HCT116 (cell line): ENCODE data around the gene NAP1L1. TPM values are rescaled to one million over a fixed set of nuclear protein-coding genes. Genes with fewer than 3 reads are reported as not detected.

Experiments used
- ATAC-seq: fragments of 200-7000 bp; cut with Tn5 transposase; 2 replicates; pipeline ENCODE4 v1.9.1; 2020; ENCODE audit warnings: mild to moderate bottlenecking, moderate library complexity
- BruUV-seq: library from RNA; stranded (reverse); fragments of 400-500 nt; replicated peaks from 2 replicates; lab custom pipeline; 2021; lab: Mats Ljungman, UMichigan
- CTCF ChIA-PET: fragments of 300-600 bp; sonication (Branson Sonifier 250); formaldehyde crosslinking; loops from one replicate; lab custom pipeline; 2021; ENCODE audit warnings: antibody characterized with exemption; lab: Charles Lee
- POLR2A ChIA-PET: fragments of 300-600, 350-600 bp; sonication (Branson Sonifier 250); formaldehyde crosslinking; loops from one replicate; lab custom pipeline; 2021; ENCODE audit warnings: antibody characterized with exemption; lab: Charles Lee
- RAD21 ChIA-PET, 2 experiments: fragments of 300-600 bp; sonication (Branson Sonifier 250); formaldehyde crosslinking; loops; one replicate each; lab custom pipeline; 2023; ENCODE audit warnings: low total read pairs in 2 of 2; ENCODE audit not compliant: uncharacterized antibody in 2 of 2, unreplicated experiment in 2 of 2, low non-redundant PET in 1 of 2; lab: Charles Lee
- DNase-seq: peaks from one replicate; pipeline ENCODE4 v3.0.0-alpha.2; 2010; ENCODE audit warnings: low read depth, low spot score
- H2AFZ ChIP-seq: fragments of 200-600 bp; shearing (Covaris generic), sonication (generic); 2 replicates; pipeline ENCODE4 v1.6.1; 2017; ENCODE audit warnings: low read depth, mixed run types, mixed read lengths, antibody characterized with exemption, low read length; ENCODE audit not compliant: poor library complexity, severe bottlenecking
- H3K27ac ChIP-seq: 2 replicates; pipeline ENCODE4 v1.5.1; 2012; ENCODE audit warnings: low read depth, low read length
- H3K27me3 ChIP-seq: fragments of 200-600 bp; sonication (generic); 2 replicates; pipeline ENCODE4 v1.6.1; 2016; ENCODE audit warnings: mixed run types, low read length, mixed read lengths; ENCODE audit not compliant: insufficient read depth
- H3K36me3 ChIP-seq, 2 experiments: fragments of 200-500 bp in 1 of 2; fragments of 200-600 bp in 1 of 2; sonication (Bioruptor generic) in 1 of 2; sonication (generic) in 1 of 2; 2 replicates each; pipeline versions ENCODE4 v1.5.1 to v1.6.1; 2014 to 2016; ENCODE audit warnings: low read length in 2 of 2, inconsistent platforms in 1 of 2, mixed read lengths in 1 of 2, mixed run types in 1 of 2; ENCODE audit not compliant: insufficient read depth in 2 of 2, control insufficient read depth in 1 of 2
- H3K4me1 ChIP-seq, 2 experiments: fragments of 200-600 bp in 1 of 2; sonication (generic) in 1 of 2; 2 replicates each; pipeline versions ENCODE4 v1.5.1 to v1.6.1; 2012 to 2017; ENCODE audit warnings: low read length in 2 of 2, inconsistent platforms in 1 of 2, mild to moderate bottlenecking in 1 of 2, mixed read lengths in 1 of 2, mixed run types in 1 of 2, moderate library complexity in 1 of 2; ENCODE audit not compliant: insufficient read depth in 2 of 2, control insufficient read depth in 1 of 2
- H3K4me2 ChIP-seq: fragments of 200-600 bp; sonication (generic); 2 replicates; pipeline ENCODE4 v1.6.1; 2017; ENCODE audit warnings: mixed run types, low read length, mixed read lengths
- H3K4me3 ChIP-seq, 2 experiments: fragments of 200-600 bp in 1 of 2; sonication (generic) in 1 of 2; replicated peaks in 1 of 2; 2 replicates each; pipeline ENCODE4 v1.5.1; 2011 to 2016; ENCODE audit warnings: low read length in 2 of 2, control low read depth in 1 of 2, low read depth in 1 of 2, mild to moderate bottlenecking in 1 of 2, mixed read lengths in 1 of 2, mixed run types in 1 of 2
- H3K79me2 ChIP-seq: fragments of 200-600 bp; sonication (generic); 2 replicates; pipeline ENCODE4 v1.6.1; 2017; ENCODE audit warnings: mild to moderate bottlenecking, mixed run types, low read length, moderate library complexity, mixed read lengths; ENCODE audit not compliant: insufficient read depth
- H3K9ac ChIP-seq: fragments of 200-600 bp; sonication (generic); 2 replicates; pipeline ENCODE4 v1.6.1; 2016; ENCODE audit warnings: low read length, mixed read lengths
- H3K9me2 ChIP-seq: fragments of 200-600 bp; sonication (generic), shearing (Covaris generic); 2 replicates; pipeline ENCODE4 v1.6.1; 2017; ENCODE audit warnings: mixed run types, mild to moderate bottlenecking, moderate library complexity; ENCODE audit not compliant: insufficient read depth
- H3K9me3 ChIP-seq, 2 experiments: fragments of 200-500 bp in 1 of 2; fragments of 200-600 bp in 1 of 2; sonication (Bioruptor generic) in 1 of 2; sonication (generic) in 1 of 2; 2 replicates each; pipeline ENCODE4 v1.6.1; 2014 to 2017; ENCODE audit warnings: low read length in 2 of 2, mixed read lengths in 2 of 2, inconsistent platforms in 1 of 2, low read depth in 1 of 2, mild to moderate bottlenecking in 1 of 2, mixed run types in 1 of 2, moderate library complexity in 1 of 2; ENCODE audit not compliant: control insufficient read depth in 1 of 2, insufficient read depth in 1 of 2
- H4K20me1 ChIP-seq: fragments of 200-600 bp; sonication (generic), shearing (Covaris generic); 2 replicates; pipeline ENCODE4 v1.6.1; 2017; ENCODE audit warnings: mixed run types, mild to moderate bottlenecking, moderate library complexity; ENCODE audit not compliant: insufficient read depth
- JUND ChIP-seq: IDR thresholded peaks from 2 replicates; pipeline ENCODE4 v1.6.1; 2012
- POLR2A ChIP-seq: IDR thresholded peaks from 2 replicates; pipeline ENCODE4 v1.7.0; 2011; ENCODE audit warnings: borderline replicate concordance; ENCODE audit not compliant: insufficient read depth, insufficient read length; ENCODE audit errors: extremely low read depth
- POLR2AphosphoS5 ChIP-seq: IDR thresholded peaks from 2 replicates; pipeline ENCODE4 v1.6.1; 2011; ENCODE audit warnings: mild to moderate bottlenecking, low read depth, low read length, moderate library complexity
- YY1 ChIP-seq: IDR thresholded peaks from 2 replicates; pipeline ENCODE4 v1.6.1; 2011; ENCODE audit warnings: low read length, low read depth, moderate library complexity, mild to moderate bottlenecking; ENCODE audit not compliant: insufficient replicate concordance; ENCODE audit errors: extremely low read depth
- ZBTB33 ChIP-seq: IDR thresholded peaks from 2 replicates; pipeline ENCODE4 v1.6.1; 2011; ENCODE audit warnings: mild to moderate bottlenecking, low read length, moderate library complexity; ENCODE audit not compliant: insufficient replicate concordance; ENCODE audit errors: extremely low read depth
- intact Hi-C: fragments of 100-400 bp; cut with micrococcal nuclease; formaldehyde crosslinking; loops from 2 replicates; pipeline ENCODE4 v1.10.0; 2022
- total RNA-seq: library from RNA; stranded (reverse); gene quantifications from one replicate; pipeline ENCODE4 v1.2.1, GENCODE V29; 2021; ENCODE audit not compliant: unreplicated experiment

The NAP1L1 gene
- total RNA-seq, 1 experiment from 2014 or later, result 531 TPM

- BruUV-seq, result no TSS peak
- RAD21 ChIA-PET, result no interaction called here
- H3K9me2 ChIP-seq, result no peaks in the 10 kb centered on the region
- no peak overlapping the region for H2AFZ ChIP-seq
- POLR2A ChIA-PET, result interaction anchor here (0.7 to 3.1 kb wide), 23 partner anchors 11 to 404 kb away, joined by 3 to 17 read pairs (median 4); no protein-coding TSS in a partner anchor
- H3K4me2 ChIP-seq, result peak overlapping the region; percentile 94
- CTCF ChIA-PET, result no interaction called here
- peak overlapping the region; percentile 88 for H3K27ac ChIP-seq
- peaks cover 58% of the 10 kb centered on the region for H3K79me2 ChIP-seq
- ATAC-seq (peak; percentile 0), DNase-seq (no peak)
- peaks cover 4 to 20% of the 10 kb centered on the region in 2 experiments; a peak in 3 of 4 replicates for H3K36me3 ChIP-seq
- TF ChIP-seq YY1 (no peak), POLR2AphosphoS5 (peak; percentile 33; the same call in 1 of the 2 replicates), JUND (peak; percentile 1; the same call in 1 of the 2 replicates), ZBTB33 (no peak), POLR2A (peak; percentile 47)
- H3K27me3 ChIP-seq, result no peaks in the 10 kb centered on the region
- H3K4me1 ChIP-seq, result peaks cover 23 to 53% of the 10 kb centered on the region in 2 experiments
- peak overlapping the region; percentile 92 for H3K9ac ChIP-seq
- H3K9me3 ChIP-seq, result no peaks in the 10 kb centered on the region
- peak overlapping the region; percentile 75 for H3K4me3 ChIP-seq
- intact Hi-C loops, result loop anchor here (10.0 kb wide), 1 partner anchor 422 kb away; no protein-coding TSS in a partner anchor
- no peaks in the 10 kb centered on the region for H4K20me1 ChIP-seq
These were observed 52.2 kb downstream of the NAP1L1 start for GRCh38 chr12:76032043-76032981.
